Renal cortical epithelial cell (primary cell): ENCODE measurements around the gene NEO1. TPM values are rescaled to one million over a fixed set of nuclear protein-coding genes. Genes with fewer than 3 reads are reported as not detected.

Experiments
- DNase-seq: peaks from one replicate; pipeline ENCODE4 v3.0.0-alpha.2; 2011; ENCODE audit warnings: low read depth
- total RNA-seq: library from RNA; depleted of rRNA; stranded (reverse); fragments of >200 nt; gene quantifications from 2 replicates; pipeline ENCODE4 v1.2.3, GENCODE V29; 2014

The NEO1 gene
- total RNA-seq, 1 donor from 2014 or later = 86.8 TPM

- no peak for DNase-seq
Observed at GRCh38 chr15:73353734-73354133, 301.5 kb downstream of the NEO1 start.

- DNase-seq = no peak
Observed at GRCh38 chr15:73354241-73354640, 302.0 kb downstream of the NEO1 start.
